H9 (cell line): ENCODE results near the gene SPTLC1. TPM values are rescaled to one million over a fixed set of nuclear protein-coding genes. Genes with fewer than 3 reads are reported as not detected.

Experiments used
- DNase-seq: peaks from one replicate; pipeline ENCODE4 v3.0.0-alpha.2; 2017
- H2AFZ ChIP-seq: one replicate; pipeline ENCODE4 v1.6.1; 2013; ENCODE audit warnings: mild to moderate bottlenecking, low read length, control low read depth, moderate library complexity
- H2AK5ac ChIP-seq: 2 replicates; pipeline ENCODE4 v1.6.1; 2013; ENCODE audit warnings: low read length, control low read depth, mixed read lengths; ENCODE audit not compliant: insufficient read length
- H2BK120ac ChIP-seq: one replicate; pipeline ENCODE4 v1.6.1; 2013; ENCODE audit warnings: low read depth, mild to moderate bottlenecking, low read length, control low read depth, inconsistent platforms; ENCODE audit not compliant: poor library complexity, severe bottlenecking
- H2BK12ac ChIP-seq: 2 replicates; pipeline ENCODE4 v1.6.1; 2013; ENCODE audit warnings: low read length, control low read depth, mixed read lengths, low read depth; ENCODE audit not compliant: insufficient read length
- H2BK15ac ChIP-seq: 2 replicates; pipeline ENCODE4 v1.6.1; 2013; ENCODE audit warnings: low read depth, low read length, control low read depth
- H2BK20ac ChIP-seq: one replicate; pipeline ENCODE4 v1.6.1; 2013; ENCODE audit warnings: low read depth, mild to moderate bottlenecking, low read length, control low read depth, inconsistent platforms; ENCODE audit not compliant: poor library complexity, severe bottlenecking
- H2BK5ac ChIP-seq: 2 replicates; pipeline ENCODE4 v1.6.1; 2013; ENCODE audit warnings: low read length, control low read depth, mixed read lengths; ENCODE audit not compliant: insufficient read length
- H3K14ac ChIP-seq: 2 replicates; pipeline ENCODE4 v1.6.1; 2013; ENCODE audit warnings: low read length, control low read depth; ENCODE audit not compliant: insufficient read depth
- H3K18ac ChIP-seq: 2 replicates; pipeline ENCODE4 v1.6.1; 2013; ENCODE audit warnings: low read depth, mild to moderate bottlenecking, mixed read lengths, low read length, control low read depth; ENCODE audit not compliant: insufficient read length
- H3K23ac ChIP-seq: 2 replicates; pipeline ENCODE4 v1.6.1; 2013; ENCODE audit warnings: low read length, control low read depth, mixed read lengths, low read depth; ENCODE audit not compliant: insufficient read length
- H3K23me2 ChIP-seq: 2 replicates; pipeline ENCODE4 v1.6.1; 2013; ENCODE audit warnings: low read depth, mild to moderate bottlenecking, mixed read lengths, low read length, control low read depth; ENCODE audit not compliant: insufficient read length, poor library complexity, severe bottlenecking
- H3K27ac ChIP-seq: 2 replicates; pipeline ENCODE4 v1.5.1; 2013; ENCODE audit warnings: low read length, control low read depth, mixed read lengths, low read depth; ENCODE audit not compliant: insufficient read length
- H3K27me3 ChIP-seq: 2 replicates; pipeline ENCODE4 v1.6.1; 2013; ENCODE audit warnings: low read length, control low read depth, inconsistent platforms; ENCODE audit not compliant: insufficient read depth
- H3K4ac ChIP-seq: 2 replicates; pipeline ENCODE4 v1.6.1; 2013; ENCODE audit warnings: low read depth, mild to moderate bottlenecking, control low read depth, inconsistent platforms, low read length, moderate library complexity
- H3K4me1 ChIP-seq: 2 replicates; pipeline ENCODE4 v1.6.1; 2013; ENCODE audit warnings: low read length, control low read depth, inconsistent platforms; ENCODE audit not compliant: insufficient read depth
- H3K4me2 ChIP-seq: 2 replicates; pipeline ENCODE4 v1.6.1; 2013; ENCODE audit warnings: low read length, control low read depth, mixed read lengths; ENCODE audit not compliant: insufficient read length, insufficient read depth
- H3K56ac ChIP-seq: 2 replicates; pipeline ENCODE4 v1.6.1; 2013; ENCODE audit warnings: low read depth, mild to moderate bottlenecking, mixed read lengths, low read length, control low read depth; ENCODE audit not compliant: insufficient read length
- H3K79me1 ChIP-seq: 2 replicates; pipeline ENCODE4 v1.6.1; 2013; ENCODE audit warnings: low read depth, mild to moderate bottlenecking, moderate library complexity, low read length, control low read depth, inconsistent platforms; ENCODE audit not compliant: insufficient read depth, poor library complexity, severe bottlenecking
- H3K79me2 ChIP-seq: 2 replicates; pipeline ENCODE4 v1.6.1; 2013; ENCODE audit warnings: low read length, control low read depth, inconsistent platforms; ENCODE audit not compliant: insufficient read depth
- H3K9ac ChIP-seq: 2 replicates; pipeline ENCODE4 v1.6.1; 2013; ENCODE audit warnings: low read length, control low read depth, mixed read lengths; ENCODE audit not compliant: insufficient read length; ENCODE audit errors: extremely low read depth
- H3K9me3 ChIP-seq: one replicate; pipeline ENCODE4 v1.6.1; 2013; ENCODE audit warnings: low read depth, low read length, inconsistent platforms; ENCODE audit not compliant: control insufficient read depth
- H3T11ph ChIP-seq: one replicate; pipeline ENCODE4 v1.6.1; 2013; ENCODE audit warnings: mild to moderate bottlenecking, low read length, control low read depth, inconsistent platforms
- H4K20me1 ChIP-seq: one replicate; pipeline ENCODE4 v1.6.1; 2013; ENCODE audit not compliant: control insufficient read depth, insufficient read length, insufficient read depth
- H4K5ac ChIP-seq: 2 replicates; pipeline ENCODE4 v1.6.1; 2013; ENCODE audit warnings: low read depth, mild to moderate bottlenecking, mixed read lengths, low read length, control low read depth; ENCODE audit not compliant: insufficient read length
- H4K8ac ChIP-seq: replicated peaks from 2 replicates; pipeline ENCODE4 v1.6.1; 2013; ENCODE audit warnings: low read length, control low read depth, mixed read lengths, low read depth; ENCODE audit not compliant: insufficient read length
- H4K91ac ChIP-seq: 2 replicates; pipeline ENCODE4 v1.6.1; 2013; ENCODE audit warnings: low read depth, mild to moderate bottlenecking, moderate library complexity, mixed read lengths, low read length, control low read depth; ENCODE audit not compliant: insufficient read length
- H3K27ac Mint-ChIP-seq, 3 experiments: 2 replicates in 2 of 3; 3 replicates in 1 of 3; pipeline ENCODE4 v1.8.0; 2020 to 2021; ENCODE audit warnings: mixed read lengths in 3 of 3, mild to moderate bottlenecking in 1 of 3, moderate library complexity in 1 of 3
- H3K27me3 Mint-ChIP-seq: 2 replicates; pipeline ENCODE4 v1.8.0; 2021; ENCODE audit warnings: low read depth, mild to moderate bottlenecking, moderate library complexity, mixed read lengths
- H3K36me3 Mint-ChIP-seq, 3 experiments: 2 replicates in 2 of 3; 3 replicates in 1 of 3; pipeline ENCODE4 v1.8.0; 2020 to 2021; ENCODE audit warnings: low read depth in 3 of 3, mixed read lengths in 3 of 3; ENCODE audit not compliant: insufficient read depth in 1 of 3
- H3K4me1 Mint-ChIP-seq, 2 experiments: 2 replicates each; pipeline ENCODE4 v1.8.0; 2020; ENCODE audit warnings: mixed read lengths in 2 of 2
- H3K4me3 Mint-ChIP-seq, 2 experiments: 2 replicates in 1 of 2; 3 replicates in 1 of 2; pipeline ENCODE4 v1.8.0; 2020 to 2021; ENCODE audit warnings: mild to moderate bottlenecking in 2 of 2, mixed read lengths in 2 of 2, moderate library complexity in 1 of 2
- H3K9me3 Mint-ChIP-seq, 2 experiments: 2 replicates in 1 of 2; 3 replicates in 1 of 2; pipeline ENCODE4 v1.8.0; 2020; ENCODE audit warnings: mild to moderate bottlenecking in 2 of 2, mixed read lengths in 2 of 2, moderate library complexity in 1 of 2
- WGBS: extraction: QIAGEN DNeasy Blood & Tissue Kit; methylation state at CpG from one replicate; pipeline ENCODE4 v1.1.7; 2013; ENCODE audit warnings: missing lambda C conversion rate, low lambda C conversion rate, mixed read lengths; ENCODE audit not compliant: insufficient read length; ENCODE audit errors: extremely low coverage; 5-methylcytosine and 5-hydroxymethylcytosine counted together
- total RNA-seq: library from RNA; stranded (reverse); gene quantifications from 2 replicates; pipeline ENCODE4 v1.2.1, GENCODE V29; 2021
- TF ChIP-seq, protein P1 (sequence below): fragments of 200-600 bp; sonication (generic); conservative IDR thresholded peaks from 3 replicates; pipeline ENCODE4 v1.8.0; 2021; ENCODE audit warnings: antibody characterized with exemption, mild to moderate bottlenecking

Gene SPTLC1
- total RNA-seq, 1 experiment from 2014 or later = 73.5 TPM

DNA sequence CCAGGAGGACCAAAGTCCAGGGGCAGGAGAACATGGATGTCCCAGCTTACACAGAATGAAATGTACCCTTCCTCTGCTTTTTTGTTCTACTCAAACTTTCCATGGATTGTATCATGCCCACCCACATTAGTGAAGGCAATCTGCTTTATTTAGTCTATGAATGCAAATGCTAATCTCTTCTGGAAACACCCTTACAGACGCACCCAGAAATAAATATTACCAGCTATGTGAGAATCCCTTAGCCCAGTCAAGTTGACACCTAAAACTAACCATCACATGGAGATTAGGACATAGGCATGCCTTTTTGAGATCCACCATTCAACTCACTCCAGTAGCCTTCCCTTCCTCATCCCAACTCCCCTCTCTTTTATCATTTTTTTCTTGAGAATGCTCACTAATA is 6.1 kb upstream of the SPTLC1 start:
- Histone ChIP-seq H2AK5ac (no peak overlapping the region), H4K8ac (no peak overlapping the region), H3K4ac (no peak overlapping the region), H3T11ph (no peak overlapping the region), H2BK120ac (no peak overlapping the region), H3K79me1 (no peaks in the 10 kb centered on the region), H3K56ac (no peak overlapping the region), H3K14ac (no peak overlapping the region), H4K91ac (no peak overlapping the region), H4K20me1 (no peaks in the 10 kb centered on the region), H3K23me2 (no peaks in the 10 kb centered on the region), H2BK20ac (no peak overlapping the region), H3K27ac (no peak overlapping the region), H3K18ac (no peak overlapping the region), H3K23ac (no peak overlapping the region), H3K4me1 (no peaks in the 10 kb centered on the region), H4K5ac (no peak overlapping the region), H2BK5ac (no peak overlapping the region), H3K9ac (no peak overlapping the region), H2AFZ (no peak overlapping the region), H3K79me2 (no peaks in the 10 kb centered on the region), H3K27me3 (no peaks in the 10 kb centered on the region; the same call in 1 of the 2 replicates), H2BK12ac (no peak overlapping the region), H3K4me2 (no peak overlapping the region), H3K9me3 (no peaks in the 10 kb centered on the region), H2BK15ac (no peak overlapping the region)
- DNase-seq = no peak
- TF ChIP-seq, protein P1, sequence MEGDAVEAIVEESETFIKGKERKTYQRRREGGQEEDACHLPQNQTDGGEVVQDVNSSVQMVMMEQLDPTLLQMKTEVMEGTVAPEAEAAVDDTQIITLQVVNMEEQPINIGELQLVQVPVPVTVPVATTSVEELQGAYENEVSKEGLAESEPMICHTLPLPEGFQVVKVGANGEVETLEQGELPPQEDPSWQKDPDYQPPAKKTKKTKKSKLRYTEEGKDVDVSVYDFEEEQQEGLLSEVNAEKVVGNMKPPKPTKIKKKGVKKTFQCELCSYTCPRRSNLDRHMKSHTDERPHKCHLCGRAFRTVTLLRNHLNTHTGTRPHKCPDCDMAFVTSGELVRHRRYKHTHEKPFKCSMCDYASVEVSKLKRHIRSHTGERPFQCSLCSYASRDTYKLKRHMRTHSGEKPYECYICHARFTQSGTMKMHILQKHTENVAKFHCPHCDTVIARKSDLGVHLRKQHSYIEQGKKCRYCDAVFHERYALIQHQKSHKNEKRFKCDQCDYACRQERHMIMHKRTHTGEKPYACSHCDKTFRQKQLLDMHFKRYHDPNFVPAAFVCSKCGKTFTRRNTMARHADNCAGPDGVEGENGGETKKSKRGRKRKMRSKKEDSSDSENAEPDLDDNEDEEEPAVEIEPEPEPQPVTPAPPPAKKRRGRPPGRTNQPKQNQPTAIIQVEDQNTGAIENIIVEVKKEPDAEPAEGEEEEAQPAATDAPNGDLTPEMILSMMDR = no peak
- Mint-ChIP-seq H3K4me1 (no peaks in the 10 kb centered on the region), H3K27ac (no peak overlapping the region), H3K27me3 (no peaks in the 10 kb centered on the region; the same call in 1 of the 2 replicates), H3K4me3 (no peak overlapping the region), H3K36me3 (no peaks in the 10 kb centered on the region), H3K9me3 (no peaks in the 10 kb centered on the region; a peak in 1 of 5 replicates)
- no CpG with 5 or more reads among the region's 1 CpG for WGBS
